Measurements from ENCODE around the gene SLC44A5. TPM values are rescaled to one million over a fixed set of nuclear protein-coding genes. Genes with fewer than 3 reads are reported as not detected.
A peak's percentile ranks its signal among the peaks of the same experiment; 100 is the strongest.
"Not testable (repeated sequence)": the region's sequence is repeated elsewhere in the genome, so short reads cannot be mapped to it uniquely, and the experiment has no call there.

SLC44A5 gene
- total RNA-seq, 4 donors from 2014 or later, result 2.2 to 5.2 (median 3.3) TPM; not detected in 1

- no peak for DNase-seq
- no peak for TF ChIP-seq POLR2A (IDR thresholded peaks at IDR 0.05)
- no peak for TF ChIP-seq POLR2AphosphoS5 (IDR thresholded peaks at IDR 0.05)
- no peak for TF ChIP-seq EP300 (IDR thresholded peaks at IDR 0.05; ENCODE audit: low read depth)
- TF ChIP-seq CTCF (IDR thresholded peaks at IDR 0.05), result no peak
- H3K4me1 ChIP-seq, result no peaks in the 10 kb centered on the region
- 57 to 72% methylated on average over 1 of the region's 1 CpG for WGBS, 2 donors (ENCODE audit: low coverage in 1 of 2)
- H3K36me3 ChIP-seq, result no peaks in the 10 kb centered on the region
- no peaks in the 10 kb centered on the region for H3K9me3 ChIP-seq
- in situ Hi-C loops (cut with MboI; ENCODE audit: low pct_ligation_motif_present in 1 of 4, low pct_unique_long_range_greater_than_20kb in 1 of 4, low sequenced_read_pairs in 3 of 4), result no loop called here
- no peaks in the 10 kb centered on the region for H3K27me3 ChIP-seq
- H3K27ac ChIP-seq, result no peak overlapping the region
- intact Hi-C loops (cut with DNase I; ENCODE audit: low total_unique reads), result no loop called here
- no peak overlapping the region for H3K4me3 ChIP-seq
Observed at GRCh38 chr1:75396745-75397144, 214.2 kb downstream of the SLC44A5 start.

GRCh38 chr1:75396260-75396659 lies 214.7 kb downstream of the SLC44A5 start:
- TF ChIP-seq CTCF (IDR thresholded peaks at IDR 0.05) (no peak), EP300 (IDR thresholded peaks at IDR 0.05; ENCODE audit: low read depth) (no peak), POLR2AphosphoS5 (IDR thresholded peaks at IDR 0.05) (no peak), POLR2A (IDR thresholded peaks at IDR 0.05) (no peak)
- H3K9me3 ChIP-seq, result no peaks in the 10 kb centered on the region
- H3K36me3 ChIP-seq, result no peaks in the 10 kb centered on the region
- no peak for DNase-seq
- H3K4me1 ChIP-seq, result no peaks in the 10 kb centered on the region
- in situ Hi-C loops (cut with MboI; ENCODE audit: low pct_ligation_motif_present in 1 of 4, low pct_unique_long_range_greater_than_20kb in 1 of 4, low sequenced_read_pairs in 3 of 4) (no loop called here), intact Hi-C loops (cut with DNase I; ENCODE audit: low total_unique reads) (no loop called here)
- no peak overlapping the region for H3K4me3 ChIP-seq
- no peak overlapping the region for H3K27ac ChIP-seq
- WGBS, 2 donors (ENCODE audit: low coverage in 1 of 2), result 78 to 92% methylated on average over 1 of the region's 1 CpG
- H3K27me3 ChIP-seq, result no peaks in the 10 kb centered on the region

GRCh38 chr1:75394386-75395139 lies 216.4 kb downstream of the SLC44A5 start:
- no peaks in the 10 kb centered on the region for H3K9me3 ChIP-seq
- H3K4me3 ChIP-seq, result no peak overlapping the region
- TF ChIP-seq POLR2AphosphoS5 (IDR thresholded peaks at IDR 0.05), result no peak
- no peak for TF ChIP-seq EP300 (IDR thresholded peaks at IDR 0.05; ENCODE audit: low read depth)
- TF ChIP-seq CTCF (IDR thresholded peaks at IDR 0.05), result no peak
- TF ChIP-seq POLR2A (IDR thresholded peaks at IDR 0.05), result no peak
- no peak overlapping the region for H3K27ac ChIP-seq
- H3K36me3 ChIP-seq, result no peaks in the 10 kb centered on the region
- DNase-seq, result no peak
- H3K4me1 ChIP-seq, result no peaks in the 10 kb centered on the region
- WGBS, 2 donors (ENCODE audit: low coverage in 1 of 2), result 64 to 66% methylated on average over 3 of the region's 3 CpGs
- in situ Hi-C loops (cut with MboI; ENCODE audit: low pct_ligation_motif_present in 1 of 4, low pct_unique_long_range_greater_than_20kb in 1 of 4, low sequenced_read_pairs in 3 of 4), result no loop called here
- intact Hi-C loops (cut with DNase I; ENCODE audit: low total_unique reads), result no loop called here
- H3K27me3 ChIP-seq, result no peaks in the 10 kb centered on the region

- in situ Hi-C loops (cut with MboI; ENCODE audit: low pct_ligation_motif_present in 1 of 4, low pct_unique_long_range_greater_than_20kb in 1 of 4, low sequenced_read_pairs in 3 of 4), result no loop called here
- Histone ChIP-seq H3K4me3 (no peak overlapping the region), H3K36me3 (no peaks in the 10 kb centered on the region), H3K9me3 (no peaks in the 10 kb centered on the region), H3K27me3 (no peaks in the 10 kb centered on the region), H3K27ac (no peak overlapping the region), H3K4me1 (no peaks in the 10 kb centered on the region)
- TF ChIP-seq POLR2A (IDR thresholded peaks at IDR 0.05) (no peak), CTCF (IDR thresholded peaks at IDR 0.05) (no peak), POLR2AphosphoS5 (IDR thresholded peaks at IDR 0.05) (no peak), EP300 (IDR thresholded peaks at IDR 0.05; ENCODE audit: low read depth) (no peak)
- WGBS, 2 donors (ENCODE audit: low coverage in 1 of 2), result 43 to 58% methylated on average over 1 of the region's 1 CpG
- intact Hi-C loops (cut with DNase I; ENCODE audit: low total_unique reads), result no loop called here
- DNase-seq, result no peak
Observed at GRCh38 chr1:75392278-75392677, 218.6 kb downstream of the SLC44A5 start.

GRCh38 chr1:75375476-75376447 lies 235.2 kb downstream of the SLC44A5 start:
- DNase-seq; in situ Hi-C loops (cut with MboI; ENCODE audit: low pct_ligation_motif_present in 1 of 4, low pct_unique_long_range_greater_than_20kb in 1 of 4, low sequenced_read_pairs in 3 of 4); H3K27me3 ChIP-seq; H3K36me3 ChIP-seq; H3K4me3 ChIP-seq; intact Hi-C loops (cut with DNase I; ENCODE audit: low total_unique reads); H3K9me3 ChIP-seq; H3K4me1 ChIP-seq: not testable (repeated sequence)
- WGBS, 2 donors (ENCODE audit: low coverage in 1 of 2), result 85 to 86% methylated on average over 7 to 21 of the region's 25 CpGs
- peak overlapping the region in 1 of 4 donors; percentile 35 for H3K27ac ChIP-seq

Measured in transverse colon (tissue), 4 donors.